Neural cell (in vitro differentiated cells): ENCODE data around the gene VMAC. TPM values are rescaled to one million over a fixed set of nuclear protein-coding genes. Genes with fewer than 3 reads are reported as not detected.

Experiments used
- H2AFZ ChIP-seq: fragments of 200-600, 300-800 bp; sonication (generic), shearing (Covaris generic); 2 replicates; pipeline ENCODE4 v1.6.0; 2014; ENCODE audit warnings: low read depth, mild to moderate bottlenecking, antibody characterized with exemption, low read length, moderate library complexity
- H3F3A ChIP-seq: fragments of 200-600 bp; shearing (Covaris generic); 2 replicates; pipeline ENCODE4 v1.6.1; 2016; ENCODE audit warnings: mild to moderate bottlenecking, moderate library complexity, mixed read lengths, antibody characterized with exemption, low read length; ENCODE audit not compliant: insufficient read depth, poor library complexity, severe bottlenecking
- H3K27ac ChIP-seq: fragments of 200-600, 300-800 bp; sonication (generic), shearing (Covaris generic); 2 replicates; pipeline ENCODE4 v1.5.1; 2014; ENCODE audit warnings: mild to moderate bottlenecking, low read length, moderate library complexity
- H3K27me3 ChIP-seq: fragments of 300-800, 200-600 bp; sonication (generic), shearing (Covaris generic); 2 replicates; pipeline ENCODE4 v1.6.0; 2014; ENCODE audit warnings: mild to moderate bottlenecking, low read depth, low read length, moderate library complexity; ENCODE audit not compliant: insufficient read depth
- H3K36me3 ChIP-seq: fragments of 300-800, 200-600 bp; sonication (generic), shearing (Covaris generic); 2 replicates; pipeline ENCODE4 v1.5.1; 2014; ENCODE audit warnings: mild to moderate bottlenecking, antibody characterized with exemption, low read length, moderate library complexity; ENCODE audit not compliant: insufficient read depth
- H3K4me2 ChIP-seq: fragments of 300-800, 200-600 bp; sonication (generic), shearing (Covaris generic); 2 replicates; pipeline ENCODE4 v1.6.0; 2014; ENCODE audit warnings: mild to moderate bottlenecking, low read length
- H3K4me3 ChIP-seq: fragments of 300-800, 200-600 bp; sonication (generic), shearing (Covaris generic); 2 replicates; pipeline ENCODE4 v1.5.1; 2014; ENCODE audit warnings: mild to moderate bottlenecking, low read length, moderate library complexity
- H3K79me2 ChIP-seq: fragments of 200-600 bp; shearing (Covaris generic); replicated peaks from 2 replicates; pipeline ENCODE4 v1.6.0; 2014; ENCODE audit warnings: mild to moderate bottlenecking, low read length, moderate library complexity; ENCODE audit not compliant: insufficient read depth
- H3K9ac ChIP-seq: fragments of 300-800, 200-600 bp; sonication (generic), shearing (Covaris generic); 2 replicates; pipeline ENCODE4 v1.6.1; 2016; ENCODE audit warnings: mild to moderate bottlenecking, low read length, mixed read lengths
- H3K9me2 ChIP-seq: fragments of 200-600 bp; shearing (Covaris generic); 2 replicates; pipeline ENCODE4 v1.6.1; 2016; ENCODE audit warnings: mild to moderate bottlenecking, low read length, mixed read lengths; ENCODE audit not compliant: insufficient read depth
- H3K9me3 ChIP-seq: fragments of 200-600, 300-800 bp; sonication (generic), shearing (Covaris generic); 2 replicates; pipeline ENCODE4 v1.6.1; 2016; ENCODE audit warnings: mild to moderate bottlenecking, mixed run types, low read length, moderate library complexity, mixed read lengths
- H4K20me1 ChIP-seq: fragments of 200-600 bp; shearing (Covaris generic); 2 replicates; pipeline ENCODE4 v1.6.1; 2016; ENCODE audit warnings: mild to moderate bottlenecking, mixed run types; ENCODE audit not compliant: insufficient read depth
- CTCF ChIP-seq: fragments of 450-650 bp; IDR thresholded peaks from 2 replicates; pipeline ENCODE4 v1.5.1; 2014; ENCODE audit warnings: antibody characterized with exemption, mild to moderate bottlenecking, moderate library complexity; ENCODE audit not compliant: poor library complexity, severe bottlenecking
- EP300 ChIP-seq: fragments of 450-650 bp; conservative IDR thresholded peaks from 2 replicates; pipeline ENCODE4 v1.6.1; 2014; ENCODE audit warnings: antibody characterized with exemption, mild to moderate bottlenecking, moderate library complexity; ENCODE audit not compliant: poor library complexity, severe bottlenecking
- EZH2 ChIP-seq: fragments of 200-600, 300-800 bp; shearing (Covaris generic), sonication (generic); IDR thresholded peaks from 2 replicates; pipeline ENCODE4 v1.6.1; 2014; ENCODE audit warnings: antibody characterized with exemption, low read length, borderline replicate concordance, mild to moderate bottlenecking; ENCODE audit not compliant: insufficient read depth, poor library complexity, severe bottlenecking
- MXI1 ChIP-seq: fragments of 450-650 bp; conservative IDR thresholded peaks from 2 replicates; pipeline ENCODE4 v1.6.1; 2014; ENCODE audit warnings: antibody characterized with exemption, mild to moderate bottlenecking; ENCODE audit not compliant: poor library complexity, severe bottlenecking
- POLR2AphosphoS5 ChIP-seq: IDR thresholded peaks from 2 replicates; pipeline ENCODE4 v1.6.1; 2012
- RAD21 ChIP-seq: fragments of 450-650 bp; conservative IDR thresholded peaks from 2 replicates; pipeline ENCODE4 v1.6.1; 2014; ENCODE audit warnings: antibody characterized with exemption, mild to moderate bottlenecking, moderate library complexity
- REST ChIP-seq: IDR thresholded peaks from 2 replicates; pipeline ENCODE4 v1.6.1; 2012; ENCODE audit warnings: borderline replicate concordance
- SMC3 ChIP-seq: fragments of 450-650 bp; conservative IDR thresholded peaks from 2 replicates; pipeline ENCODE4 v1.6.1; 2014; ENCODE audit warnings: antibody characterized with exemption, mild to moderate bottlenecking, moderate library complexity; ENCODE audit not compliant: poor library complexity
- TAF1 ChIP-seq: IDR thresholded peaks from 2 replicates; pipeline ENCODE4 v1.6.1; 2012; ENCODE audit warnings: low read depth
- polyA plus RNA-seq: library from polyadenylated mRNA; depleted of rRNA; stranded (reverse); fragments of >200 nt; gene quantifications from 2 replicates; pipeline ENCODE4 v1.2.3, GENCODE V29; 2014

VMAC gene
- polyA plus RNA-seq, 1 donor from 2014 or later, result 6.0 TPM

GRCh38 chr19:5936292-5936592 is 31.6 kb downstream of the VMAC start:
- TF ChIP-seq SMC3, result no peak
- no peak for TF ChIP-seq MXI1
- TF ChIP-seq RAD21, result no peak
- TF ChIP-seq TAF1, result no peak
- no peak for TF ChIP-seq EP300
- no peak for TF ChIP-seq POLR2AphosphoS5
- TF ChIP-seq EZH2, result no peak
- no peak for TF ChIP-seq CTCF
- no peak for TF ChIP-seq REST
- Histone ChIP-seq H3K27me3 (no peaks in the 10 kb centered on the region), H3F3A (no peaks in the 10 kb centered on the region), H3K27ac (no peak overlapping the region), H3K36me3 (no peaks in the 10 kb centered on the region), H3K9me2 (no peaks in the 10 kb centered on the region), H2AFZ (no peak overlapping the region), H4K20me1 (no peaks in the 10 kb centered on the region), H3K4me2 (no peak overlapping the region), H3K9ac (no peak overlapping the region), H3K79me2 (peaks cover 4% of the 10 kb centered on the region), H3K9me3 (no peaks in the 10 kb centered on the region), H3K4me3 (no peak overlapping the region)

DNA sequence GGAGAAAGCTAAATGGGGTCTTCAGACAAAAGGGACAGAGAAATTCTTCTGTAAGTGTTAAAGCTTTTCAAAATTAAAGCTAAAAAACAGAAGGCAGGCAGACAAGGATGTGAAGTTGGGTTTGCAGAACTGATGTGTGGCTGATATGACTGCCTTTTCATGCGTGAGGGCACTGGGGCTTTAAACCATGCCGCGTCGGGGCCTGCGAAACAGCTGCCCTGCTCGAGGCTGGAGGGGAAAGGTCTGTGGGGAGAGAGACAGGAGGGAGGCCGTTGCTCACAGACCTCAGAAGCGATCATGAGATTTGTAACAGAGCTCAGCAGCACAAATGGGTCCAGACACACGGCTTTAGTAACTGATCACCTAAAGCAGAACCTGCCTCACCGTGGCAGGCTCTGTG is 32.9 kb downstream of the VMAC start:
- no peak overlapping the region for H2AFZ ChIP-seq
- H3K4me3 ChIP-seq, result no peak overlapping the region
- H3K27ac ChIP-seq, result no peak overlapping the region
- no peak overlapping the region for H3K4me2 ChIP-seq
- H3K9me2 ChIP-seq, result no peaks in the 10 kb centered on the region
- no peak overlapping the region for H3K9ac ChIP-seq
- no peaks in the 10 kb centered on the region for H3K36me3 ChIP-seq
- H3K79me2 ChIP-seq, result peaks cover 4% of the 10 kb centered on the region
- no peaks in the 10 kb centered on the region for H3F3A ChIP-seq
- no peak for TF ChIP-seq POLR2AphosphoS5
- TF ChIP-seq RAD21, result no peak
- no peak for TF ChIP-seq EZH2
- no peak for TF ChIP-seq SMC3
- TF ChIP-seq EP300, result no peak
- TF ChIP-seq TAF1, result no peak
- no peak for TF ChIP-seq CTCF
- no peak for TF ChIP-seq MXI1
- no peak for TF ChIP-seq REST
- no peaks in the 10 kb centered on the region for H3K9me3 ChIP-seq
- H3K27me3 ChIP-seq, result no peaks in the 10 kb centered on the region
- no peaks in the 10 kb centered on the region for H4K20me1 ChIP-seq
